ENCODE data around the gene DLX6. TPM values are rescaled to one million over a fixed set of nuclear protein-coding genes. Genes with fewer than 3 reads are reported as not detected.

DLX6 gene
- total and polyA plus RNA-seq, 12 donors = 0.15 to 0.41 TPM; not detected in 10

- no peaks in the 10 kb centered on the region for H3K4me1 ChIP-seq (replicated peaks in 1 of 2)
- WGBS, 4 donors = 10 to 18% (median 15%) methylated on average over 17 to 22 of the region's 22 CpGs
- no peaks in the 10 kb centered on the region for H3K9me3 ChIP-seq (replicated peaks in 1 of 3)
- H3K27ac ChIP-seq = no peak overlapping the region
- H3K27me3 ChIP-seq = peaks cover 54% of the 10 kb centered on the region
- no peak for DNase-seq
- H3K4me3 ChIP-seq = no peak overlapping the region
- TF ChIP-seq POLR2A (IDR thresholded peaks at IDR 0.05) = no peak
- no peak for TF ChIP-seq CTCF (IDR thresholded peaks at IDR 0.05)
- intact Hi-C loops (cut with DNase I) = no loop called here
- H3K36me3 ChIP-seq (replicated peaks in 1 of 2) = no peaks in the 10 kb centered on the region
Measured at GRCh38 chr7:96989241-96989858, 16.0 kb upstream of the DLX6 start.

GRCh38 chr7:96989859-96990317 is 15.5 kb upstream of the DLX6 start:
- DNase-seq = no peak
- H3K4me1 ChIP-seq (replicated peaks in 1 of 2) = no peaks in the 10 kb centered on the region
- intact Hi-C loops (cut with DNase I) = no loop called here
- H3K9me3 ChIP-seq (replicated peaks in 1 of 3) = no peaks in the 10 kb centered on the region
- peaks cover 57% of the 10 kb centered on the region for H3K27me3 ChIP-seq
- no peak for TF ChIP-seq CTCF (IDR thresholded peaks at IDR 0.05)
- TF ChIP-seq POLR2A (IDR thresholded peaks at IDR 0.05) = no peak
- H3K36me3 ChIP-seq (replicated peaks in 1 of 2) = no peaks in the 10 kb centered on the region
- WGBS, 4 donors = 25 to 29% (median 28%) methylated on average over 8 of the region's 8 CpGs
- no peak overlapping the region for H3K27ac ChIP-seq
- no peak overlapping the region for H3K4me3 ChIP-seq

- H3K27me3 ChIP-seq = peaks cover 68% of the 10 kb centered on the region
- H3K36me3 ChIP-seq (replicated peaks in 1 of 2) = no peaks in the 10 kb centered on the region
- no peak overlapping the region for H3K4me3 ChIP-seq
- TF ChIP-seq POLR2A (IDR thresholded peaks at IDR 0.05) = no peak
- TF ChIP-seq CTCF (IDR thresholded peaks at IDR 0.05) = no peak
- no peaks in the 10 kb centered on the region for H3K9me3 ChIP-seq (replicated peaks in 1 of 3)
- intact Hi-C loops (cut with DNase I) = no loop called here
- H3K4me1 ChIP-seq (replicated peaks in 1 of 2) = no peaks in the 10 kb centered on the region
- H3K27ac ChIP-seq = no peak overlapping the region
- WGBS, 4 donors = 12 to 15% (median 13%) methylated on average over 13 of the region's 13 CpGs
- DNase-seq = peak in 1 of 7 donors; percentile 15
Measured at GRCh38 chr7:96991546-96992191, 13.7 kb upstream of the DLX6 start.

- Histone ChIP-seq H3K4me3 (no peak overlapping the region), H3K9me3 (replicated peaks in 1 of 3) (no peaks in the 10 kb centered on the region), H3K27me3 (peaks cover 75% of the 10 kb centered on the region), H3K4me1 (replicated peaks in 1 of 2) (no peaks in the 10 kb centered on the region), H3K27ac (no peak overlapping the region), H3K36me3 (replicated peaks in 1 of 2) (no peaks in the 10 kb centered on the region)
- DNase-seq = no peak
- intact Hi-C loops (cut with DNase I) = no loop called here
- 10 to 12% (median 11%) methylated on average over 46 to 47 of the region's 47 CpGs for WGBS, 4 donors
- TF ChIP-seq CTCF (IDR thresholded peaks at IDR 0.05) (no peak), POLR2A (IDR thresholded peaks at IDR 0.05) (no peak)
Measured at GRCh38 chr7:96992192-96993005, 13.0 kb upstream of the DLX6 start.
